Heart right ventricle (tissue), 16 donors: ENCODE results near the gene FAXC. TPM values are rescaled to one million over a fixed set of nuclear protein-coding genes. Genes with fewer than 3 reads are reported as not detected.

ENCODE experiments used
- ATAC-seq, 8 donors: fragments of 200-7000 bp; cut with Tn5 transposase; one replicate each; pipeline ENCODE4 v1.9.1; 2020; ENCODE audit warnings: mild to moderate bottlenecking in 8 of 8, moderate library complexity in 8 of 8, moderate number of reproducible peaks in 1 of 8
- DNase-seq, 2 donors: peaks; one replicate each; pipeline ENCODE4 v3.0.0-alpha.2; 2020
- H3K27ac ChIP-seq, 10 donors: fragments of 200-600 bp; sonication (generic) in 2 of 10; one replicate each; pipeline versions ENCODE4 v1.5.0 to v1.8.0; 2020 to 2022; ENCODE audit warnings: mild to moderate bottlenecking in 3 of 10
- H3K27me3 ChIP-seq, 7 donors: fragments of 200-600 bp; one replicate each; pipeline ENCODE4 v1.8.0; 2021 to 2022; ENCODE audit warnings: mild to moderate bottlenecking in 2 of 7
- H3K36me3 ChIP-seq, 9 donors: fragments of 200-600 bp; sonication (generic) in 1 of 9; one replicate each; pipeline versions ENCODE4 v1.5.0 to v1.8.0; 2020 to 2022; ENCODE audit warnings: mild to moderate bottlenecking in 2 of 9
- H3K4me1 ChIP-seq, 9 donors: fragments of 200-600 bp; sonication (generic) in 1 of 9; one replicate each; pipeline versions ENCODE4 v1.5.0 to v1.8.0; 2020 to 2022; ENCODE audit warnings: mild to moderate bottlenecking in 4 of 9
- H3K4me3 ChIP-seq, 10 donors: fragments of 200-600 bp; sonication (generic) in 2 of 10; one replicate each; pipeline versions ENCODE4 v1.5.0 to v1.8.0; 2020 to 2022; ENCODE audit warnings: mild to moderate bottlenecking in 7 of 10, moderate library complexity in 2 of 10
- H3K9me3 ChIP-seq, 11 donors: fragments of 200-600 bp in 10 of 11; sonication (generic) in 2 of 11; one replicate each; pipeline versions ENCODE4 v1.5.0 to v1.8.0; 2013 to 2022; ENCODE audit warnings: mild to moderate bottlenecking in 2 of 11, control low read depth in 1 of 11, moderate library complexity in 1 of 11
- CTCF ChIP-seq, 9 donors: fragments of 200-600 bp; sonication (generic) in 2 of 9; IDR thresholded peaks; one replicate each; pipeline versions ENCODE4 v1.5.0 to v1.8.0; 2021 to 2022; ENCODE audit warnings: antibody characterized with exemption in 9 of 9, mild to moderate bottlenecking in 5 of 9, moderate library complexity in 1 of 9
- WGBS, 2 donors: extraction: QIAGEN DNeasy Blood & Tissue Kit; methylation state at CpG; one replicate each; pipeline ENCODE4 v1.1.7; 2013; ENCODE audit warnings: inconsistent platforms in 1 of 2; 5-methylcytosine and 5-hydroxymethylcytosine counted together
- intact Hi-C, 10 donors: fragments of 100-400 bp; cut with DNase I; formaldehyde crosslinking; loops; one replicate each; pipeline versions ENCODE4 v1.11.1 to v1.14.2; 2022
- polyA plus RNA-seq, 2 donors: library from polyadenylated mRNA; stranded (reverse); fragments of 200-250 nt; gene quantifications; one replicate each; pipeline ENCODE4 v1.2.3, GENCODE V29; 2013
- total RNA-seq, 10 donors: library from RNA; stranded (reverse); fragmentation: NEBNext Ultra II Directional in 3 of 10; extraction: Animal tissue kit (Norgen Biotek cat#: 25700) in 3 of 10; gene quantifications; one replicate each; pipeline versions ENCODE4 v1.2.1 to v1.2.4, GENCODE V29; 2021 to 2023
- donor health status: Arrhythmogenic right ventricular cardiomyopathy.
- donor health status: ischemic (EF 13 %, LVEDD 7.1; RV severe dilation, severe dysfunction).
- donor health status: healthy with polysubstance abuse.
- donor health status: DM: no; HTN: yes; CAD: no.
- donor health status: DM: no; HTN: no; CAD: no.
- donor health status: ischemic (EF 25% LVEDD 6.9; RV normal size, moderate dysfunction).
- donor health status: ischemic (EF 25% LVEDD 5.7; RV mildly dilated, moderate dysfunction).
- donor health status: healthy.
- donor health status: DM: yes; HTN: yes; CAD: no.
- donor health status: Ischemic cardiomyopathy.
- donor health status: ischemic (EF 35%, LVEDD 5.7; RV mildly dilated, moderate dysfunction).
- donor health status: nonischemic (EF 11% LVEDD 7.7; RV severe dilation, severe dysfunction).
- donor health status: DM: yes; HTN: yes; CAD: no.
- donor health status: PGD.
- donor health status: ischemic (EF 29% LVEDD 5.4; RV normal size, mild dysfunction).
- donor health status: nonischemic (EF 23%, LVEDD 6.1; RV moderate dilation, normal function).

Gene FAXC
- total and polyA plus RNA-seq, 12 donors: 0.07 to 1.3 (median 0.36) TPM; not detected in 5

- no peak overlapping the region for H3K27ac ChIP-seq
- 36 to 42% methylated on average over 2 of the region's 2 CpGs for WGBS, 2 donors
- TF ChIP-seq CTCF (IDR thresholded peaks at IDR 0.05): peak in 7 of 9 donors; percentile 25 to 57 (median 45)
- DNase-seq (no peak), ATAC-seq (peak in 3 of 8 donors; percentile 26 to 52 (median 35))
- peaks cover 0 to 27% (median 11%) of the 10 kb centered on the region in 7 donors for H3K27me3 ChIP-seq
- intact Hi-C loops: no loop called here
- no peak overlapping the region for H3K4me3 ChIP-seq
- H3K4me1 ChIP-seq: no peaks in the 10 kb centered on the region
- no peaks in the 10 kb centered on the region for H3K9me3 ChIP-seq
- no peaks in the 10 kb centered on the region for H3K36me3 ChIP-seq
These were observed 14.8 kb downstream of the FAXC start for GRCh38 chr6:99334526-99335127.

DNA sequence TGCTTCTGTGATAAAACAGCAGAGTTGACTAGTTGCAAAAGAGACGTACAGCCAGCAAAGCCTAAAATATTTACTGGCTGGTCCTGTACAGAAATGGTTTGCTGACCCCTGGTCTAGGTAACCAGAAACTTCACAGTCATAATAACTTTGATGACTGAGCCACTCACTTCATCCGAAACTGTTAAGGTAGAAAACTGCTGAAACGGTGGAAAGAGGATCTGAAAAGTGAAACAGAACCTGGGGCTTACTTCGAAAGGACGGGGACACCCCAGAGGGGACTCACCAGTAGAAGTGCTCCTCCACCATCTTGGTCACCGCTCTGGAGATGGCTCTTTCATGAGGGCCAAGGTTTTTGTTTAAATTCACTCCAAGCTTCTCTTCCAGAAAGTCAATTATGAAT lies 16.4 kb downstream of the FAXC start:
- no peaks in the 10 kb centered on the region for H3K36me3 ChIP-seq
- DNase-seq: no peak
- no peak for TF ChIP-seq CTCF (IDR thresholded peaks at IDR 0.05)
- no peak overlapping the region for H3K27ac ChIP-seq
- 78 to 88% methylated on average over 6 of the region's 6 CpGs for WGBS, 2 donors
- H3K4me1 ChIP-seq: no peaks in the 10 kb centered on the region
- peaks cover 0 to 23% (median 11%) of the 10 kb centered on the region in 7 donors for H3K27me3 ChIP-seq
- no peak for ATAC-seq
- H3K4me3 ChIP-seq: no peak overlapping the region
- H3K9me3 ChIP-seq: no peaks in the 10 kb centered on the region
- intact Hi-C loops: no loop called here

- Histone ChIP-seq H3K4me1 (no peaks in the 10 kb centered on the region), H3K27ac (no peak overlapping the region), H3K27me3 (peaks cover 0 to 8% (median 5%) of the 10 kb centered on the region in 7 donors), H3K4me3 (no peak overlapping the region), H3K36me3 (no peaks in the 10 kb centered on the region), H3K9me3 (no peaks in the 10 kb centered on the region)
- TF ChIP-seq CTCF (IDR thresholded peaks at IDR 0.05): no peak
- intact Hi-C loops: no loop called here
- DNase-seq (no peak), ATAC-seq (no peak)
- WGBS, 2 donors: 82 to 88% methylated on average over 3 of the region's 3 CpGs
These were observed 17.9 kb downstream of the FAXC start for GRCh38 chr6:99331531-99331930.

DNA sequence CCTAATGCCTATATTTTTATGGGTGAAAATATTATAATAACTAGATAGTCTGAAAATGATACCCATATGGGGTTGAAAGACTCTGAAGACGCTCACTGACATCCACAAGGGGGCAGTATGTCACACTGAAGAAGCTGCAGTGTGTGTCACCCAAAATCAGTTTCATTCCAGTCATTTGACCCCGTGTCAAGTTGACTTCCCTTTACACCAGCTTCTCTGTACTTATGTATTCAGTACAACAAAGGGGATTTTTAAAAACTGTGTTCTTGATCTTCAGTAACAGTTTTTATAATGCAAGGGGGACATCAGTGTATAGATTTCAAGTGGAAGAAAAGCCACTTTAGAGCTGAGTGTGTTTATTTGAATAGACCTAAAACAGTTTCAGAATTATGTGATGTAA lies 19.3 kb downstream of the FAXC start:
- Histone ChIP-seq H3K36me3 (no peaks in the 10 kb centered on the region), H3K9me3 (no peaks in the 10 kb centered on the region), H3K4me3 (no peak overlapping the region), H3K27me3 (peaks cover 0 to 11% (median 3%) of the 10 kb centered on the region in 7 donors), H3K4me1 (no peaks in the 10 kb centered on the region), H3K27ac (no peak overlapping the region)
- DNase-seq (peak in 1 of 2 donors; percentile 27), ATAC-seq (peak in 4 of 8 donors; percentile 44 to 74 (median 58))
- TF ChIP-seq CTCF (IDR thresholded peaks at IDR 0.05): peak in 8 of 9 donors; percentile 40 to 82 (median 71)
- intact Hi-C loops: no loop called here
- WGBS, 2 donors: 0 to 2% methylated on average over 2 of the region's 2 CpGs
